ES-I3 (cell line): ENCODE data around the gene THUMPD2.

Experiments
- H3K36me3 ChIP-seq: 2 replicates; pipeline ENCODE4 v1.6.1; 2013; ENCODE audit warnings: mild to moderate bottlenecking, low read length, control low read depth, moderate library complexity; ENCODE audit not compliant: insufficient read depth
- H3K4me1 ChIP-seq: 2 replicates; pipeline ENCODE4 v1.6.1; 2013; ENCODE audit warnings: mild to moderate bottlenecking, control low read depth, low read length; ENCODE audit not compliant: insufficient read depth
- H3K9ac ChIP-seq: 2 replicates; pipeline ENCODE4 v1.6.1; 2013; ENCODE audit warnings: low read depth, mild to moderate bottlenecking, low read length, moderate library complexity
- H3K9me3 ChIP-seq: 2 replicates; pipeline ENCODE4 v1.6.1; 2013; ENCODE audit warnings: mild to moderate bottlenecking, low read length, moderate library complexity; ENCODE audit not compliant: control insufficient read depth, insufficient read depth

THUMPD2 gene

DNA sequence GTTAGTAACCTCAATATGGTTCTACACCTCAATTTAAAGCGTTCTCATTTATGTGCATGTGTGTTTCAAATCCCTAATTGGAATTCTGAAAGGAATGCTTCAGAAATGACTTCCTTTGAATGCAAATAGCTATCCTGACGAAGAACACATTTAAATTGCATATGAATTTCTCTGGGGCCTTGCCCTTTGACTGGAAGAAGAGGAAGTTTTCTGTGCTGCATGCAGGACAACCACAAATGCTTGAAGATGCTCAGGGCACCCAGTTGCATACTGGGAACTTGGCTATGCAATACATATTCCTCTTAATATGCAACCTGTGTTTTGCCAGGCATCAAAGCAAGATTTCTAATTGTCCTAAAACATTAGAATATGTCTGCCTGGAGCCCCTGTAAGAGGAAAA, 58.1 kb downstream of the THUMPD2 start:
- Histone ChIP-seq H3K4me1 (peaks cover 23% of the 10 kb centered on the region), H3K9me3 (no peaks in the 10 kb centered on the region), H3K9ac (no peak overlapping the region), H3K36me3 (no peaks in the 10 kb centered on the region)

DNA sequence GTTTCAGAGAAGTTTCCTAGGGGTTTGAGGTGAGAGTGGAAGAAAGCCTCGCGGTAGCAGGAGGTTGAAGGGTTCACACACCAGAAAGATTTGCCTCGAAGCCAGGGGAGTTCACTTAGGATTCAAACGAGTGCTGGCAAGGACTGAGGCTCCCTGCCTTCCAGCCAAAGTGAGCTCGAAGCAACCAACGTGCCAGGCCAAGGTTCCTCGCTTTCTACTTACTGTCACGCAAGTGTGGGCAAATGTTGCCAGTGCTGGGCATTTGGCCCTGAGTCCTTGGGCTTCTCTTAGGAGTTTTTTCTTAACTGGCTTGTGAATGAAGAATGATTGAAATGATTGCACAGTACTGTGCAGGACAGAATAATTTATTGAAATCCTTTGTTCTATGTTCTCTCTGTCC, 59.7 kb downstream of the THUMPD2 start:
- no peak overlapping the region for H3K9ac ChIP-seq
- no peaks in the 10 kb centered on the region for H3K9me3 ChIP-seq
- H3K4me1 ChIP-seq: peaks cover 22% of the 10 kb centered on the region
- H3K36me3 ChIP-seq: no peaks in the 10 kb centered on the region

DNA sequence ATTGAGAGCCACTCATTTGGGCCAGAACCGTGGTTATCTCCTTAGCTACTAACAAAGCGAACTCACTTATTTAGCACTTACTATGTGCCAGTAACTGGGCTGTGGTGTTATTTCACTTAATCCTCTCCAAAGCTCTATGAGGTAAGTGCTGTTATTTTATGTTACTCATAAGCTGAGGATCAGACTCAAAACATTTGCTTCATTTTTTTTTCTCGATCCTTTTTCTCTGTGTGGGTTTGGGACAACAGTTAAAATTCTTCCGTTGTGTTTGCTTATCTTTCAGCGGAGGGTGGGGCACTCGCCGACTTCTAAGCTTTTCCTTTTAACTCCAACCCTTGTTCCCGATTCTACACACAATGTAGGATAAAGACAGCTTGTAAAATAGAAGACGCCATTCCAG, 60.6 kb downstream of the THUMPD2 start:
- no peaks in the 10 kb centered on the region for H3K9me3 ChIP-seq
- no peaks in the 10 kb centered on the region for H3K36me3 ChIP-seq
- peaks cover 13% of the 10 kb centered on the region for H3K4me1 ChIP-seq
- H3K9ac ChIP-seq: no peak overlapping the region

DNA sequence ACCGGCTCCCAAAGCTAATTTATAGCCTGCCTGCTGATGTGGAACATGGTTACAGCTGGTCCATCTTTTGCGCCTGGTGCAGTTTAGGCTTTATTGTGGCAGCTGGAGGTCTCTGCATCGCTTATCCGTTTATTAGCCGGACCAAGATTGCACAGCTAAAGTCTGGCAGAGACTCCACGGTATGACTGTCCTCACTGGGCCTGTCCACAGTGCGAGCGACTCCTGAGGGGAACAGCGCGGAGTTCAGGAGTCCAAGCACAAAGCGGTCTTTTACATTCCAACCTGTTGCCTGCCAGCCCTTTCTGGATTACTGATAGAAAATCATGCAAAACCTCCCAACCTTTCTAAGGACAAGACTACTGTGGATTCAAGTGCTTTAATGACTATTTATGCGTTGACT, 62.0 kb downstream of the THUMPD2 start:
- Histone ChIP-seq H3K9me3 (no peaks in the 10 kb centered on the region), H3K36me3 (no peaks in the 10 kb centered on the region), H3K4me1 (peaks cover 13% of the 10 kb centered on the region), H3K9ac (no peak overlapping the region)

DNA sequence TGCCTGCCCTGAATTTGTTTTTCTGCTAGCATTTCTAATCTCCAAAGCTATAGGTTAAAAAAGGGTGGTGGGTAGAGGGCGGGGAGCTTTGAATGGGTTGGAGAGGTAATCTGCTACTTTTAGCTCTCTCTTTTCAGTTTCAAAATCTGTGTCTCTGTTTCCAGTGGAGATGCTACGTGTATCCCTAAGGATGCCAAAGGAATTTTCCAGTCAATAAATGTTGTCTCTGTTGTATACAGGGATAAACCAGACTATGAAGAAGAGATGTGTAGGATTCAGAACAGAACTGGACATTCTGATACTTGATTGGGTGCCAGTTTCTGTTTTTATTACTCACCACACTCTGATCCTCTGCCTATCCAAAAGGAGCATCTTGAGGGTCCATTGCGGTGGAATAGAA, 63.2 kb downstream of the THUMPD2 start:
- H3K4me1 ChIP-seq: peaks cover 6% of the 10 kb centered on the region; the same call in 1 of the 2 replicates
- no peaks in the 10 kb centered on the region for H3K9me3 ChIP-seq
- no peaks in the 10 kb centered on the region for H3K36me3 ChIP-seq
- H3K9ac ChIP-seq: no peak overlapping the region

DNA sequence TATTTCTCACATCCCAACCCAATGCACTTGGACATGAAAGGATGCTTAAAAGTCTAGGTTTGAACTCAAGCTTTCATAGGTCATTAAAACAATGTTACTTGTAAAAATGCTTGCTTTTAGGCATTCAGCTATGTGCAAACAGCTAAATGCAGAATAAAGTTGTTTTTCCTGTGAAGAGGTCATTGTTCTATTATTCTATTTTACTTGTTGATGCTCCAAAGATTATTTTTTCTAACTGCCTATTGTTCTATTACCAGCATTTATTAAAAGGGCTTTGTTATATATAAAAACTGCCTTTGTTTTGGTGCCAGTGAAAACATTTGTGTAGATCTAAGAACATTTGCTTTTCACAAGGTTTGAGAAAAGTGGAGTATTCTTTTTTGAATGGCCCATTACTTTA, 64.0 kb downstream of the THUMPD2 start:
- Histone ChIP-seq H3K9me3 (no peaks in the 10 kb centered on the region), H3K36me3 (no peaks in the 10 kb centered on the region), H3K9ac (no peak overlapping the region), H3K4me1 (no peaks in the 10 kb centered on the region)

DNA sequence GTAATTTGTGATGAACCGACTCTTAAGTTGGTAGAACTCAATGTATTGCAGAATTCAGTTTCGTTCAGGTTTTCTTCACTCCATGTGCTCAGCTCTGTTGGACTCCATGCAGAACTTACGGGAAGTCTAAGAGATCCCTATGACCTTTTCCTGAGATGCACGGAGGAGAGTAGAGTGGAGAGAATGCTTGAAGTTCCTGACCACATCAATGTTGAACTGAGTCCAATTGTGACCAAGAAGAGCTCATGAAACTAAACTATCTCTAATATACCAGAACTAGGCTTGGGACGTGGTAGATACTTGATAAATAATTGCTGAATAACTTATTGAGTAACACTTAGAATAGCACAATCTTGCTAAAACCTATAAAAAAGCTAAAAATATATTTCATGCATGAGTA, 66.1 kb downstream of the THUMPD2 start:
- no peaks in the 10 kb centered on the region for H3K9me3 ChIP-seq

DNA sequence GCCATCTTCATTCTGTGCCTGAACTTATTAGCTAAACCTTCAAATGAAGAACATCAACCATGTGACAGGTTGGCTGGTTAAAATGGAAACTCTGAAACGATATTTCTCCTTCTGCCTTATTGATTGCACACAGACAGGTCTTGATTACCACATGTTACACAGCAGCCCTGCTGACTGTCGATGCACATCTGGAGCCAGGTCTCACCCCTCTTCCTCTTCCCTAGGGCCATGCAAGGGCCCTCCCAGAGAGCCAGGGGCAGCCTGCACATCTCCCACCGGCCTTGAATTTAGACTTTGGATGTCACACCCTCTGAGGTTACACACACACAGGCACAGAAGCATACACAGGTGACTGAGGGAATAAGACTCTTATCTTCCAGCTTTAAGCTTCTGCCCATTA, 68.3 kb downstream of the THUMPD2 start:
- H3K9ac ChIP-seq: no peak overlapping the region
- no peaks in the 10 kb centered on the region for H3K36me3 ChIP-seq
- H3K4me1 ChIP-seq: no peaks in the 10 kb centered on the region
- H3K9me3 ChIP-seq: no peaks in the 10 kb centered on the region

More for the DNA sequence above, 66.1 kb downstream of the THUMPD2 start:
- Histone ChIP-seq H3K36me3 (no peaks in the 10 kb centered on the region), H3K9ac (no peak overlapping the region), H3K4me1 (no peaks in the 10 kb centered on the region)

DNA sequence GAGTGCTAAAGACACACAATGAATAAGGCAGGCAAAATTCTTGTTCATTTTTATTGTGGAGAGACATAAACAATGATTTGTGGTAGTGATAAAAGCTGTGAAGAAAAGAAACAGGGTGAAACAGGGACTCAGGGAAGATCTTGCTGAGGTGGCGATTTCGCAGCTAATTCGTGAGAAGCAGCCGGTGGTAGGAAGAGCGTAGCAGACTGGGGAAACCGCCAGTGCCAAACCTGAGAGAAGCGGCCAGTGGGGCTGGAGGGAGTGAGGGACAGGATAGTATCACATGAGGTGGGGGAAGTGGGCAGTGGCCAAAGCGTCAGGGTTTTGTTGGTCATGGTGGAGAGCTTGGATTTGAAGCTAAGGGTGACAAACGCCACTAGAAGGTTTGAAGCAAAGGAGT, 71.1 kb downstream of the THUMPD2 start:
- no peaks in the 10 kb centered on the region for H3K36me3 ChIP-seq
- H3K9me3 ChIP-seq: no peaks in the 10 kb centered on the region
- H3K9ac ChIP-seq: no peak overlapping the region
- H3K4me1 ChIP-seq: no peaks in the 10 kb centered on the region

DNA sequence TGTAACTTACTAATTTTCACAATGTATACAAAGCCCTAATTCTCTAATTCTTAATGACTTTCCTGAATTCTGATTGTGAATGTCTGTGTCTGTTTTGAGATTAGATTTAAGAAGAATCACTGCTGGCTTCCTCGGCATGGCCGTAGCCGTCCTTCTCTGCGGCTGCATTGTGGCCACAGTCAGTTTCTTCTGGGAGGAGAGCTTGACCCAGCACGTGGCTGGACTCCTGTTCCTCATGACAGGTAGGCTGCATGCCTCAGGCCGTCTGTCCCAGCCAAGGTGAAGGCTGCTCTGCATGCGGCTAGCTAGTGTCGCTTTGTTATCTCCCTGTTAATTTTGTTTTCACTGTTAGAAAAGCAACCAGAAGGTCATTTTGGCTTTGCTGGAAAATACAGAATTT, 72.1 kb downstream of the THUMPD2 start:
- Histone ChIP-seq H3K4me1 (no peaks in the 10 kb centered on the region), H3K9me3 (peaks cover 4% of the 10 kb centered on the region; the same call in 1 of the 2 replicates), H3K36me3 (no peaks in the 10 kb centered on the region), H3K9ac (no peak overlapping the region)

DNA sequence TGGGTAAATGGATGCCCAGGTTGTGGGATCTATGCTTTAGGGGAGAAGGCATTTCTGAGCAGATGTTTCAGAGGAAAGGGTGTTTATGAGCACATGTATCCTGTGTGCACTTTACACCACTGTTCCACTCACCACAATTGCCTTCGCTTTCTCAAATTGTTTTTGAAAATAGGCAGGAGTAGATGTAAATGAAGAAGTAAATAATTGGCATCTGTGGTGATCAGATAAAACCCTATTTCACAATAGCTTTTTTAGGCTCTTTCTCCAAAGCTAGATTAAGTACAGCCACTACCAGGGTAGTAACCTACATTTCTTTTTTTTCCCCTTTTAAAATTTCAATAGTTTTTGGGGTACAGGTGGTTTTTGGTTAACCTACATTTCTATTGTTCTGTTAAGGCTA, 72.7 kb downstream of the THUMPD2 start:
- Histone ChIP-seq H3K9me3 (peaks cover 4% of the 10 kb centered on the region), H3K36me3 (no peaks in the 10 kb centered on the region), H3K9ac (no peak overlapping the region), H3K4me1 (no peaks in the 10 kb centered on the region)

DNA sequence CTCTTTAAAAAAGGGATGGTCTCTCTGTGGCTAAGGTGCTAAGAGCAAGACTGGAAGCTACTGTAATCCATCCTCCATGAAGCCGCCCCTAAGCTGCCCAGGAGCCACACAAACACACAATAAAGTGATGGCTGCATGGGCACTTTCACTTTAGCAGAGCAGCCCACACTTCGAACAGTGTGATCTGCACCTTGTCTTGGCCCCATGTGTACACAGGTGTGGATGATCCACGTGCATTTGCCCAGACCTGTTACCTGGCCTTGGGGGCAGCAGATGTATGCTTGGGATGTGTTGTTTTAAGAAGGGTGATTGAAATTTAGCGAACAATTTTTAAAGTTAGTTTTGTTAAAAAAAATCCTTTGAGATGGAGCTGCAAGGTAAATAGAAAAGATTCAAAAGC, 73.4 kb downstream of the THUMPD2 start:
- H3K4me1 ChIP-seq: no peaks in the 10 kb centered on the region
- peaks cover 4% of the 10 kb centered on the region for H3K9me3 ChIP-seq
- H3K36me3 ChIP-seq: no peaks in the 10 kb centered on the region
- H3K9ac ChIP-seq: no peak overlapping the region

DNA sequence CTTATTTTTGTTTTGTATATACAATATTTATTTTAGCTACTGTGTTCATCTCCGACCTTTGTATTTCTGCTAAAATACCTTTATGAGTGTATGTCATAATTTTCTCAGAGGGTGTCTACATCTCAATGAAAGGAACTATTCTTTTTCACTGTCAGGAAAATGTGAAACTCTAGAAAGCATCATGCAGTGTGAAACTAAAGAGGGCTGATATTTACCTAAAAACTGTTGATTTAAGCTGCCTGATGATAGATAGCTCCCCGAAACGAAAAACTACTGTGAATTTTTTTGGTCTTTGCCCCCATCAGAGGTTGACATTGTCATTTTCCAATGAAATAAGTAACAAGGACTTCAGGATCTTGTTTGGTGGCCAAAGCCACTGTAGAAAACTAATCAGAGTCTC, 74.5 kb downstream of the THUMPD2 start:
- H3K36me3 ChIP-seq: no peaks in the 10 kb centered on the region
- no peaks in the 10 kb centered on the region for H3K4me1 ChIP-seq
- H3K9ac ChIP-seq: no peak overlapping the region
- peaks cover 4% of the 10 kb centered on the region for H3K9me3 ChIP-seq

DNA sequence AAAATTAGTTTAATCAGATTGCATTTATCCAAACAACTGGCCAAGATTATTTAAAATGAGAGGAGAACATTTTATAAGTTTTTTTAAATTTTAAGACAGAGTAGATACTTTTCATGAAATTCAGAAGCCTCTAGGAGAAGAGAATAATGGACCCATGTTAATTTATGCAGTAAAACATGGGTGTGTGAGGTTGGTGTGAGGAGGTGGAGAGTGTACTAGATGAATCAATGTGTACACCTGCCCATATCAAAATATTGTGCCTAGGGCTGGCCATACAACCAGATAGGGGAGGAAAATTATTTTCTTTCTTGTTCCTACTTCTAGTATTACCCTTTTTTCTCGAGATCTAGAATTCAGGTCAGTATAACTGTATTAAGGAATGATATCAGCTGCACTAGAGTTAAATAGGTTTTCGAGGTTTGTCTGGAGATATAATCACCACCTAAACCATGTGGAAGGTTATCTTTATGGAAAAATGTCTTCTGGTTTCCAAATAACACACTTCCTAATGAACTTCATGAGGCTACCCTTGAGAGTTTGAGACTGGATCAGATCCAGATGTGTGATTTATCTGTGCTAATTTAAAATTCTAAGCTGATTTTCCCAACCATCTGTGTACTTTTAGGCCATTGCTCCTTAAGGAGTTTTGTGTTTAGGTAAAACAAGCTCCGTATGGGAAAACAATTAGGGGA, 75.7 kb downstream of the THUMPD2 start:
- Histone ChIP-seq H3K9me3 (peaks cover 4% of the 10 kb centered on the region), H3K36me3 (no peaks in the 10 kb centered on the region)

DNA sequence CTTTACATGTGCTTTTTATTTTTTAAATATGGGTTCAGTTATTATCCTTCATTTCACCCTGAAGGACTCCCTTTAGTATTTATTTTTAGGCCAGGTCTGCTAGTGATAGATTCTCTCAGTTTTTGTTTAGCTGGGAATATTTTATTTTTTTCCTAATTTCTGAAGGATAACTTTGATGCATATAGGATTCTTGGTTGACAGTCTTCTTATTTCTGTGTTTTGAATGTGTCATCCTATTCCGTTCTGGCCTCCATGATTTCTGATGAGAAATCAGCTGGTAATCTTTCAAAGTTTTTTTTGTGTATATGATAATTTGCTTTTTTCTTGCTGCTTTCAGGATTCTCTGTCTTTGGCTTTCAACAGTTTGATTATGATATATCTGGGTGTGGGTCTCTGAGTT, 77.9 kb downstream of the THUMPD2 start:
- Histone ChIP-seq H3K36me3 (no peaks in the 10 kb centered on the region), H3K4me1 (no peaks in the 10 kb centered on the region), H3K9me3 (peaks cover 4% of the 10 kb centered on the region), H3K9ac (no peak overlapping the region)

More for the DNA sequence above, 75.7 kb downstream of the THUMPD2 start:
- Histone ChIP-seq H3K4me1 (no peaks in the 10 kb centered on the region), H3K9ac (no peak overlapping the region)

DNA sequence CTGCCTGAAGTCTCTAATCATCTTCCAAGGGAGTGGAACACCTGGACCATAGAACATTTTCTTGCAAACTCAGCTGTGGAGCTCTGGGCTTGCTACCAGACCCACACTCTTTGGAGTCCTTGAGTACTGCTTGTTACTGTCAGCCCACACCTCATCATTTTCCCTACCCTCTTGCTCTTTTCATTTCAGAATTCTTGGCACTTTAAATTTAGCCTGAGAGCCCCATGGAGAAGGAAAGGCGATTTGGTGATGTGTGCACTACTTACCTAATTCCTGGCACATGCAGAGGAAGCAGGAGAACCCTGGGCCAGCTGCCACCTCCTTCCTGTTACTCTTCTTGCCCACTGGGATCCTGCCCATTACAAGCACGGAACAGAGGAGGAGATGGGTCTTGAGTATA, 81.6 kb downstream of the THUMPD2 start:
- peaks cover 1% of the 10 kb centered on the region for H3K9me3 ChIP-seq
- no peaks in the 10 kb centered on the region for H3K36me3 ChIP-seq
- no peak overlapping the region for H3K9ac ChIP-seq
- H3K4me1 ChIP-seq: no peaks in the 10 kb centered on the region
